Fibroblast of upper back skin (primary cell): ENCODE measurements around the gene RASGEF1B.
A peak's percentile ranks its signal among the peaks of the same experiment; 100 is the strongest.
"Not testable (repeated sequence)": the region's sequence is repeated elsewhere in the genome, so short reads cannot be mapped to it uniquely, and the experiment has no call there.

Experiments used
- DNase-seq: peaks from one replicate; pipeline ENCODE4 v3.0.0-alpha.2; 2013

Gene RASGEF1B

DNA sequence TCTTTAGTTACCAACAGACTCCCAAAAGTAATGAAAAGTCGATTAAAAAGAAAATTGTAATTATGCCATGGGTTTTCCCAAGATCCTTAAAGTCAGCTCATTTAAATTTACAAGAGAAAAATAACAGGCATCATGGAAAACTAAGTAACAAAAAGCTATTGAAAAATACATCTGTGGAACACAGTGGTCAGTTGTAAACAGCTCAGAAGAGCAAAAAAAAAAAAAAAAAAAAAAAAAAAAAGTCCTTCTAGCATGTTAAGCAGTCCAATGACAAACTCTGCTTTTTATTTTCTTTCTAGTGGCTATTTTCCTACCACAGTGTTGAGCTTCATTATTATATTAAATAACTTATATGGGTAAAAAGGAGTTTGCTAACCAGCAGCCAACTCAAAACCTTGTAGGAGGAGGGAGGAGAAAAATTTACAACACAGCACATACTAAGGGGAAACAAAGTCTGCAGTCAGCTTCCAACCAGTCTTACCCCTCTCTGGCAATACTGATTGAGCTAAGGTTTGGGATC is 44.9 kb downstream of the RASGEF1B start:
- no peak for DNase-seq

- no peak for DNase-seq
Observed at GRCh38 chr4:81424816-81425755, 46.6 kb downstream of the RASGEF1B start.

- no peak for DNase-seq
Observed at GRCh38 chr4:81424336-81424735, 47.4 kb downstream of the RASGEF1B start.

GRCh38 chr4:81422595-81422994 is 49.1 kb downstream of the RASGEF1B start:
- DNase-seq, result no peak

- DNase-seq, result peak; percentile 31
Observed at GRCh38 chr4:81421346-81422218, 50.1 kb downstream of the RASGEF1B start.

- DNase-seq, result no peak
Observed at GRCh38 chr4:81418572-81418971, 53.1 kb downstream of the RASGEF1B start.

GRCh38 chr4:81412946-81413495 is 58.7 kb downstream of the RASGEF1B start:
- DNase-seq, result no peak

DNA sequence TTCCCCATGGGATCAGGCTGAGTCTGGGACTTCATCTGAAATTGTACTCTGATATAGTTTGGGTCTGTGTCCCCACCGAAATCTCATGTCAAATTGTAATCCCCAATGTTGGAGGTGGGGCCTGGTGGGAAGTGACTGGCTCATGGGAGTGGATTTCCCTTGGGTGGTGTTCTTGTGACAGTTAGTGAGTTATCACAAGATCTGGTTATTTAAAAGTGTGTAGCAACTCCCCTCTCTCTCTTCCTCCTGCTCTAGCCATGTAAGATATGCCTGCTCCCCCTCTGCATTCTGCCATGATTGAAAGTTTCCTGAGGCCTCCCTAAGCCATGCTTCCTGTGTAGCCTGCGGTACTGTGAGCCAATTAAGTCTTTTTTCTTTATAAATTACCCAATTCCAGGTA is 61.0 kb downstream of the RASGEF1B start:
- no peak for DNase-seq

DNA sequence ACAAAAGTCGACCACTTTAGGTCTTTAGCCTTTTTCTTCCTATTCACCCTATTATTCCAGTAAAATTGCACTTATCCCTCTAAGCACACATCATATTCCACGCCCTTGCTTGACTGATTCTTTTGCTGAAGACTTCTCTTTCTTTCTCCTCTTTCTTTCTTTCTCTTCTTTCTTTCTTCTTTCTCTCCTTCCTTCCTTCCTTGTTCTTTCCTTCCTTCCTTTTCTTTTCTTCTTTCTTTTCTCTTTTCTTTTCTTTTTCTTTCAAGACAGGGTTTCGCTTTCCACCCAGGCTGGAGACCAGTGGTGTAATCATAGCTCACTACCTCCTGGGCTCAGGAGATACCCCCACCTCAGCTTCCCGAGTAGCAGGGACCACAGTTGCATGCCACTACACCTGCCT is 61.9 kb downstream of the RASGEF1B start:
- no peak for DNase-seq

DNA sequence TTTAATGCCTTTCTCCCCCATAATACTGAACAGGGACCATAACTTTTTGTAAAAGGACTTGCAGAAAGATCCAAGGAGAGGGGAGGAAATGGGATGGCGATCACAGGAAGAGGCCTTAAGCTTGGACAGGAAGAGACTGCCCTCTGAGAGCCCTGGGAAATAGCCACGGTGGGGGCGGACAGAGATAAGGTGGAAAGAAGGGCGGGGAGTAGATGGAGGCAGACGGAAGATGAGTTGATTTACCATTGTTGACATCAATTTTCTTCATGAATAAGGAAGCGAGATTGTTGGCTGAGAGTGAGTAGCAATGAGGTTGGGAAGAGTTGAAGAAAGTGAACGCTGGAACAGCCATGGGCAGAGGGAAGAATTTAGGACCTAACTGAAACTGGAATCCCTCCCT is 63.4 kb downstream of the RASGEF1B start:
- no peak for DNase-seq

DNA sequence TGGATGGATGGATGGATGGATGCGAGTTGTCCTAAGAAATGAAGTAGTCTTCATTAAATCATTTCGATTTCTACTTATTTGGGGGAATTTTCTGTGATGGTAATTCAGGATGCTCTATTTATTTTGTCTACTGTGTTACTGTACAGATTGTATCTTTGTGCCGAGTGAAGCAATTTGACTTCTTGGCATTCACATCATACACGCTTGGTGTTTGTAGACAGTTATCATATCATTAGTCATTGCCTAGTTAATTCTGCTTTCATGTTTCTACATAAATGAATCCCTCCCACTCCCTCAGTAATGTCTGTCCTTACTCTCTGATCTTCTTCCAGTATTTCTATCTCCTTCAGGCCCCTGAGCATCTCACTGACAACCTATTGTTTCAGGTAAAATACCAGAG is 64.0 kb downstream of the RASGEF1B start:
- no peak for DNase-seq

GRCh38 chr4:81406481-81406880 is 65.2 kb downstream of the RASGEF1B start:
- DNase-seq, result not testable (repeated sequence)

GRCh38 chr4:81405900-81406401 is 65.8 kb downstream of the RASGEF1B start:
- peak; percentile 80 for DNase-seq

GRCh38 chr4:81404741-81405140 is 67.0 kb downstream of the RASGEF1B start:
- DNase-seq, result no peak

DNA sequence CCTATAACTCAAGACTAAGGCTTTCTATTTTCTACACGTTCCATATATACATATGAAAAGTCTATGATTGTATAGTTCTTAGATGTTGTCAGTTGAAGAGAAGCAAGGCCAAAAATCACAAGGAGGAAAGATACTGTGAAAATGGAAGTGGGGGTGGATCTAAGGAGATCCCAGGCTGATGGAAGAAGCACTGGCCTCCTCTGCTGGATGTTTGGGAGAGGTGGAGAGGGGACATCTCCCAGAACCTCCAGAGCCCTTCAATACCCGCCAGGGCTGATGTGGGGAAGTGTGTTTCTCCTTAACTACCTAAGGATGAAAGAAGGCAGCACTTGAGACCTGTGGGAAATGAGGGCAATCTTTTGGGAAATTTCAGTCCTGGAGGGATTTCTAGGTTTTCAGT is 67.4 kb downstream of the RASGEF1B start:
- peak; percentile 8 for DNase-seq

DNA sequence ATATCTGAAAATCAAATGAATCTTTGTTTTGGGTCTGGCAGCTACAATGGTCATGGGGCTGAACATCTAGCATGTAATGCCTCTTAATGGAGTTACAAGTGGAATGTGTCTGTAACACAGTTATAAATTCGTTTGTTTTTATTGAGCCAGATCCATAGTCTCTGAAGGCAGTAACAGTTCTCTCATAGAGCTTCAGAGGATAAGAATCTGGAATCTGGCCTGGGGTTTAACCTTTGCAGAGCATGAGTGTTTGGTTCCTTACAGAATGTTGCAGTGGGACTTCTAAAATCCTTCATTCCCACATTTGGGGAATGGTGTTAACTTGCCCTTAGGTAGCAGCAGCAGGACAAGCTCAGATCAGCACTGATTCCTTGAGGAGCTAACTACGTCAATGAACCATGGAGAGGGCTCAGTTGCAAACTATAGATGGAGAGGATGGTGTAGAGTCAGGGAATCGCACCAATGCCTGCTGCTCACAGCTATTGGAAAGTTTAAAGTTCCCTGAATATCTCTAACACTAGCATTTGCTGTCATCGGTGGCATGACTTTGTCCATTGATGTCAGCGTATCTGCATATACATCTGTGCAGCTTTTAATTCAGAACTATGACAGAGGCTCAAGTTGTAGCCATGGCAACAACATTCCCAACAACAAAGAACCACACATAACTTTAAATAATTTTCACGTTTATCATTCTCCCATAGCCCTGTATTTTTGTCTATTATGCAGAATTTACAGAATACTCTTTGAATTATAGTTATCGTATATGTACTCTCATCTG is 72.2 kb downstream of the RASGEF1B start:
- no peak for DNase-seq

- no peak for DNase-seq
Observed at GRCh38 chr4:81398379-81398778, 73.3 kb downstream of the RASGEF1B start.

DNA sequence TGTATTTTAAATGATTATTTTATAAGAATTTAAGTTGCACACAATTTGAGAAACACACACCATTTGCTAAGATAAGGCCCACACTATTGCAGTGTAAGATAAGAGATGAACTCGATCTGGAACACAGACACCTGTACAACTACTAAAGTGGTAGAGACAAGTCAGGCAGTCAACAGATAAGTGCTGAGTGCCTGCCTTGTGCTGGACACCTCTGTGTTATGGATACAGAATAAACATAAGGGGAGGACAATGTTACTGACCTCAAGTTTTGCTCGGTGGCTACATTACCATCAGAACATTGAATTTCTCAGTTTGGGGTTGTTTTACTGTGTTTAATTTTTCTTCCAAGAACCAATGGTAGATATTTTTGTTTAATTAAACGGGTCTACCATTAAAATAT is 74.1 kb downstream of the RASGEF1B start:
- no peak for DNase-seq

- no peak for DNase-seq
Observed at GRCh38 chr4:81395239-81395638, 76.5 kb downstream of the RASGEF1B start.

- DNase-seq, result no peak
Observed at GRCh38 chr4:81392164-81392563, 79.5 kb downstream of the RASGEF1B start.

- no peak for DNase-seq
Observed at GRCh38 chr4:81389720-81390119, 82.0 kb downstream of the RASGEF1B start.

- no peak for DNase-seq
Observed at GRCh38 chr4:81380437-81380836, 91.3 kb downstream of the RASGEF1B start.
